ENCODE measurements around the gene RICTOR.

The RICTOR gene

GRCh38 chr5:38926121-38926520 is 148.1 kb downstream of the RICTOR start:
- TF ChIP-seq CTCF (IDR thresholded peaks at IDR 0.05; ENCODE audit: low read length) (no peak), EZH2 (IDR thresholded peaks at IDR 0.05; ENCODE audit: borderline replicate concordance, low read length) (no peak)
- Histone ChIP-seq H3K4me1 (ENCODE audit: insufficient read depth, low read length, severe bottlenecking) (no peaks in the 10 kb centered on the region), H3K9me2 (ENCODE audit: low read depth, low read length) (no peaks in the 10 kb centered on the region), H4K20me1 (ENCODE audit: insufficient read depth, low read length) (no peaks in the 10 kb centered on the region), H3K27ac (ENCODE audit: low read depth, low read length, poor library complexity, severe bottlenecking) (no peak overlapping the region), H3K4me2 (ENCODE audit: low read length) (no peak overlapping the region), H3K4me3 (ENCODE audit: low read depth, low read length, poor library complexity, severe bottlenecking) (no peak overlapping the region), H3K79me2 (ENCODE audit: insufficient read depth, low read length) (no peaks in the 10 kb centered on the region), H3K9ac (ENCODE audit: low read length) (no peak overlapping the region), H3K9me3 (ENCODE audit: low read length) (no peaks in the 10 kb centered on the region), H3K36me3 (ENCODE audit: insufficient read depth, low read length) (no peaks in the 10 kb centered on the region), H3F3A (ENCODE audit: insufficient read depth, low read length) (no peaks in the 10 kb centered on the region), H2AFZ (ENCODE audit: low read length) (no peak overlapping the region), H3K27me3 (ENCODE audit: insufficient read depth, low read length) (no peaks in the 10 kb centered on the region)

GRCh38 chr5:38925154-38925925 is 148.9 kb downstream of the RICTOR start:
- Histone ChIP-seq H3F3A (ENCODE audit: insufficient read depth, low read length) (no peaks in the 10 kb centered on the region), H3K79me2 (ENCODE audit: insufficient read depth, low read length) (no peaks in the 10 kb centered on the region), H3K9me2 (ENCODE audit: low read depth, low read length) (no peaks in the 10 kb centered on the region), H3K4me3 (ENCODE audit: low read depth, low read length, poor library complexity, severe bottlenecking) (no peak overlapping the region), H3K4me2 (ENCODE audit: low read length) (no peak overlapping the region), H2AFZ (ENCODE audit: low read length) (no peak overlapping the region), H3K27ac (ENCODE audit: low read depth, low read length, poor library complexity, severe bottlenecking) (no peak overlapping the region), H3K27me3 (ENCODE audit: insufficient read depth, low read length) (no peaks in the 10 kb centered on the region), H3K9ac (ENCODE audit: low read length) (no peak overlapping the region), H3K9me3 (ENCODE audit: low read length) (no peaks in the 10 kb centered on the region), H3K4me1 (ENCODE audit: insufficient read depth, low read length, severe bottlenecking) (no peaks in the 10 kb centered on the region), H4K20me1 (ENCODE audit: insufficient read depth, low read length) (no peaks in the 10 kb centered on the region), H3K36me3 (ENCODE audit: insufficient read depth, low read length) (no peaks in the 10 kb centered on the region)
- TF ChIP-seq CTCF (IDR thresholded peaks at IDR 0.05; ENCODE audit: low read length) (no peak), EZH2 (IDR thresholded peaks at IDR 0.05; ENCODE audit: borderline replicate concordance, low read length) (no peak)

- no peak overlapping the region for H2AFZ ChIP-seq (ENCODE audit: low read length)
- TF ChIP-seq CTCF (IDR thresholded peaks at IDR 0.05; ENCODE audit: low read length): no peak
- no peak for TF ChIP-seq EZH2 (IDR thresholded peaks at IDR 0.05; ENCODE audit: borderline replicate concordance, low read length)
- H3K4me1 ChIP-seq (ENCODE audit: insufficient read depth, low read length, severe bottlenecking): no peaks in the 10 kb centered on the region
- H4K20me1 ChIP-seq (ENCODE audit: insufficient read depth, low read length): no peaks in the 10 kb centered on the region
- H3K9me2 ChIP-seq (ENCODE audit: low read depth, low read length): no peaks in the 10 kb centered on the region
- no peaks in the 10 kb centered on the region for H3K9me3 ChIP-seq (ENCODE audit: low read length)
- H3F3A ChIP-seq (ENCODE audit: insufficient read depth, low read length): no peaks in the 10 kb centered on the region
- no peak overlapping the region for H3K4me3 ChIP-seq (ENCODE audit: low read depth, low read length, poor library complexity, severe bottlenecking)
- no peaks in the 10 kb centered on the region for H3K79me2 ChIP-seq (ENCODE audit: insufficient read depth, low read length)
- H3K4me2 ChIP-seq (ENCODE audit: low read length): no peak overlapping the region
- no peak overlapping the region for H3K27ac ChIP-seq (ENCODE audit: low read depth, low read length, poor library complexity, severe bottlenecking)
- H3K36me3 ChIP-seq (ENCODE audit: insufficient read depth, low read length): no peaks in the 10 kb centered on the region
- H3K27me3 ChIP-seq (ENCODE audit: insufficient read depth, low read length): no peaks in the 10 kb centered on the region
- no peak overlapping the region for H3K9ac ChIP-seq (ENCODE audit: low read length)
Observed at GRCh38 chr5:38923661-38924451, 150.3 kb downstream of the RICTOR start.
